Neural progenitor cell (in vitro differentiated cells): Measurements from ENCODE around the gene APOD. TPM values are rescaled to one million over a fixed set of nuclear protein-coding genes. Genes with fewer than 3 reads are reported as not detected.

Source experiments
- DNase-seq: peaks from one replicate; pipeline ENCODE4 v3.0.0-alpha.2; 2016; ENCODE audit warnings: low spot score
- H2AFZ ChIP-seq: fragments of 200-600 bp; sonication (generic); replicated peaks from 2 replicates; pipeline ENCODE4 v1.6.1; 2016; ENCODE audit warnings: antibody characterized with exemption
- H3F3A ChIP-seq: fragments of 200-600 bp; sonication (generic); 2 replicates; pipeline ENCODE4 v1.6.1; 2016; ENCODE audit warnings: antibody characterized with exemption, low read depth
- H3K27ac ChIP-seq: fragments of 200-600 bp; sonication (generic); 2 replicates; pipeline ENCODE4 v1.5.1; 2016; ENCODE audit warnings: mild to moderate bottlenecking
- H3K27me3 ChIP-seq: fragments of 200-600 bp; sonication (generic); 2 replicates; pipeline ENCODE4 v1.6.1; 2016; ENCODE audit warnings: mild to moderate bottlenecking, moderate library complexity
- H3K36me3 ChIP-seq: fragments of 200-600 bp; sonication (generic); 2 replicates; pipeline ENCODE4 v1.5.1; 2016
- H3K4me1 ChIP-seq: fragments of 200-600 bp; sonication (generic); 2 replicates; pipeline ENCODE4 v1.6.1; 2016; ENCODE audit warnings: mixed run types
- H3K4me2 ChIP-seq: fragments of 200-600 bp; sonication (generic); 2 replicates; pipeline ENCODE4 v1.6.1; 2016
- H3K4me3 ChIP-seq: fragments of 200-600 bp; sonication (generic); 2 replicates; pipeline ENCODE4 v1.5.1; 2016
- H3K79me2 ChIP-seq: fragments of 200-600 bp; sonication (generic); 2 replicates; pipeline ENCODE4 v1.6.1; 2016; ENCODE audit warnings: low read depth
- H3K9ac ChIP-seq: fragments of 200-600 bp; sonication (generic); 2 replicates; pipeline ENCODE4 v1.6.1; 2016
- H3K9me3 ChIP-seq: fragments of 200-600 bp; sonication (generic); 2 replicates; pipeline ENCODE4 v1.5.1; 2016; ENCODE audit warnings: low read depth
- H4K20me1 ChIP-seq: fragments of 200-600 bp; sonication (generic); 2 replicates; pipeline ENCODE4 v1.6.1; 2016; ENCODE audit warnings: low read depth
- H3K27ac Mint-ChIP-seq: 3 replicates; pipeline ENCODE4 v1.8.0; 2021; ENCODE audit warnings: mixed read lengths
- H3K27me3 Mint-ChIP-seq: 2 replicates; pipeline ENCODE4 v1.8.0; 2022; ENCODE audit warnings: low read depth, mild to moderate bottlenecking, inconsistent platforms, moderate library complexity, mixed read lengths; ENCODE audit not compliant: insufficient read depth
- H3K36me3 Mint-ChIP-seq: 3 replicates; pipeline ENCODE4 v1.8.0; 2021; ENCODE audit warnings: mixed read lengths
- H3K4me1 Mint-ChIP-seq: 3 replicates; pipeline ENCODE4 v1.8.0; 2021; ENCODE audit warnings: mixed read lengths
- H3K4me3 Mint-ChIP-seq: 3 replicates; pipeline ENCODE4 v1.8.0; 2021; ENCODE audit warnings: mild to moderate bottlenecking, moderate library complexity, mixed read lengths
- H3K9me3 Mint-ChIP-seq: 3 replicates; pipeline ENCODE4 v1.8.0; 2020; ENCODE audit warnings: mixed read lengths
- EZH2 ChIP-seq: fragments of 200-600 bp; sonication (generic); IDR thresholded peaks from 2 replicates; pipeline ENCODE4 v1.6.1; 2017; ENCODE audit warnings: antibody characterized with exemption, mild to moderate bottlenecking, moderate library complexity
- EZH2phosphoT487 ChIP-seq: fragments of 200-600 bp; sonication (generic); IDR thresholded peaks from 2 replicates; pipeline ENCODE4 v1.6.1; 2017; ENCODE audit warnings: antibody characterized with exemption
- total RNA-seq: library from RNA; depleted of rRNA; stranded (reverse); fragments of >200 nt; gene quantifications from 2 replicates; pipeline ENCODE4 v1.2.3, GENCODE V29; 2015; ENCODE audit warnings: low replicate concordance
- TF ChIP-seq, protein P1 (sequence below): fragments of 200-600 bp; sonication (generic); IDR thresholded peaks from 2 replicates; pipeline ENCODE4 v1.5.1; 2017; ENCODE audit warnings: antibody characterized with exemption, mild to moderate bottlenecking

APOD gene
- total RNA-seq, 1 donor from 2014 or later, result not detected

DNA sequence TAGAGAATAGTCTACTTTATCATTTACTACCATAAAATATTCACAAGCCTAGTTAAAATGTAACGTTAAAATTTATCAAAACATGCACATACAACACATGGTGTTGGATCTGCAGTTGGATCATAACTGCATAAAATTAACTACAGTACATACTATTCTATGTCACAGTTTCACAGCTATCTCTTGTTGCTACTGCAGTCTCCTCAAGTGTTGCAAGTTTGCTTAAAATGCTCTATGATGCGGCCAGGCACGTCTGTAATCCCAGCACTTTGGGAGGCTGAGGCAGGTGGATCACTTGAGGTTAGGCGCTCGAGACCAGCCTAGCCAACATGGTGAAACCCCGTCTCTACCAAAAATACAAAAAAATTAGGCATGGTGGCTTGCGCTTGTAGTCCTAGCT, 50.9 kb downstream of the APOD start:
- peaks cover 13% of the 10 kb centered on the region for H3K36me3 Mint-ChIP-seq

DNA sequence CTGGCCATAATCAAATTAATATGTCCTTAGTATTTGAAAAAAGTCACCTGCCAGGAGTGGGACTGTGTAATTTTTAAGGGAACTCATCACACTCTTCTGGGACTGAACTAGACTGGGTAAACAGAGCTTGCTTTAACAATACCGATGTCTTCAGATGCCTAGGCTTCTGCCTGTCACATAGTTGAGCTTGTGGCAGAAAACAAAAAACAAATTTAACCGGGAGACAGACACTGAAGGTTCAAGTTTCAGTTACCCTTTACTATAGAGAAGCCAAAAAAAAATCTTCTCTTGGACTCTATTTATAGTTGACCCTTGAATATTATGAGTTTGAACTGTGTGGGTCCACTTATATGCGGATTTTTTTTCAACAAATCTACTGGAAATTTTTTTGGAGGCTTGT, 51.4 kb downstream of the APOD start:
- Mint-ChIP-seq H3K36me3 (peaks cover 13% of the 10 kb centered on the region), H3K4me3 (no peak overlapping the region), H3K27me3 (no peaks in the 10 kb centered on the region), H3K4me1 (no peaks in the 10 kb centered on the region), H3K27ac (no peak overlapping the region), H3K9me3 (peaks cover 2% of the 10 kb centered on the region)
- no peak overlapping the region for H2AFZ ChIP-seq
- no peak overlapping the region for H3K9ac ChIP-seq
- DNase-seq, result no peak
- H3K4me1 ChIP-seq, result no peaks in the 10 kb centered on the region
- H3K36me3 ChIP-seq, result no peaks in the 10 kb centered on the region
- H3F3A ChIP-seq, result no peaks in the 10 kb centered on the region
- peaks cover 64% of the 10 kb centered on the region for H3K79me2 ChIP-seq
- H3K4me2 ChIP-seq, result no peak overlapping the region
- no peaks in the 10 kb centered on the region for H3K27me3 ChIP-seq
- TF ChIP-seq EZH2phosphoT487 (no peak), EZH2 (no peak)
- TF ChIP-seq, protein P1, sequence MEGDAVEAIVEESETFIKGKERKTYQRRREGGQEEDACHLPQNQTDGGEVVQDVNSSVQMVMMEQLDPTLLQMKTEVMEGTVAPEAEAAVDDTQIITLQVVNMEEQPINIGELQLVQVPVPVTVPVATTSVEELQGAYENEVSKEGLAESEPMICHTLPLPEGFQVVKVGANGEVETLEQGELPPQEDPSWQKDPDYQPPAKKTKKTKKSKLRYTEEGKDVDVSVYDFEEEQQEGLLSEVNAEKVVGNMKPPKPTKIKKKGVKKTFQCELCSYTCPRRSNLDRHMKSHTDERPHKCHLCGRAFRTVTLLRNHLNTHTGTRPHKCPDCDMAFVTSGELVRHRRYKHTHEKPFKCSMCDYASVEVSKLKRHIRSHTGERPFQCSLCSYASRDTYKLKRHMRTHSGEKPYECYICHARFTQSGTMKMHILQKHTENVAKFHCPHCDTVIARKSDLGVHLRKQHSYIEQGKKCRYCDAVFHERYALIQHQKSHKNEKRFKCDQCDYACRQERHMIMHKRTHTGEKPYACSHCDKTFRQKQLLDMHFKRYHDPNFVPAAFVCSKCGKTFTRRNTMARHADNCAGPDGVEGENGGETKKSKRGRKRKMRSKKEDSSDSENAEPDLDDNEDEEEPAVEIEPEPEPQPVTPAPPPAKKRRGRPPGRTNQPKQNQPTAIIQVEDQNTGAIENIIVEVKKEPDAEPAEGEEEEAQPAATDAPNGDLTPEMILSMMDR, result no peak
- no peak overlapping the region for H3K27ac ChIP-seq
- no peak overlapping the region for H3K4me3 ChIP-seq
- H3K9me3 ChIP-seq, result no peaks in the 10 kb centered on the region
- H4K20me1 ChIP-seq, result no peaks in the 10 kb centered on the region

More for the DNA sequence above, 50.9 kb downstream of the APOD start:
- Histone ChIP-seq H3K4me3 (no peak overlapping the region), H3K79me2 (peaks cover 69% of the 10 kb centered on the region), H4K20me1 (peaks cover 1% of the 10 kb centered on the region), H3K27me3 (no peaks in the 10 kb centered on the region), H2AFZ (no peak overlapping the region), H3K4me1 (no peaks in the 10 kb centered on the region), H3K27ac (no peak overlapping the region), H3K9me3 (no peaks in the 10 kb centered on the region), H3F3A (no peaks in the 10 kb centered on the region), H3K36me3 (no peaks in the 10 kb centered on the region), H3K4me2 (no peak overlapping the region), H3K9ac (no peak overlapping the region)
- DNase-seq, result no peak
- Mint-ChIP-seq H3K9me3 (peaks cover 2% of the 10 kb centered on the region), H3K27ac (no peak overlapping the region), H3K4me3 (no peak overlapping the region), H3K27me3 (no peaks in the 10 kb centered on the region), H3K4me1 (no peaks in the 10 kb centered on the region)
- no peak for TF ChIP-seq EZH2

DNA sequence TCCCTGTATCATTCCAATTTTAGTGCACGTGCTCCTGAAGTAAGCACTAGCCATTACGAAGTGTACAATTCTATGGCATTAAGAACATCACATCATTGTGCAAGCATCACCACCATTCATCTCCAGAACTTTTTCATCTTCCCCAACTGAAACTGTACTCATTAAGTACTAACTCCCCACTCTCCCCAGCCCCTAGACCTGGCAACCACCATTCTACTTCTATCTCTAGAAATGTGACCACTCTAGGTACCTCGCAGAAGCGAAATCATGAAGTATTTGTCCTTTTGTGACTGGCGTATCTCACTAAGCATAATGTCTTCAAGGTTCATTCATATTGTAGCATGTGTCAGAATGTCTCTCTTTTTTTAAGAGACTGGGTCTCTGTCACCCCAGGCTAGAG, 52.1 kb downstream of the APOD start:
- no peak overlapping the region for H3K4me2 ChIP-seq
- H3K9ac ChIP-seq, result no peak overlapping the region
- no peak overlapping the region for H3K4me3 ChIP-seq
- no peaks in the 10 kb centered on the region for H3K4me1 ChIP-seq
- Mint-ChIP-seq H3K27me3 (no peaks in the 10 kb centered on the region), H3K4me1 (no peaks in the 10 kb centered on the region), H3K27ac (no peak overlapping the region), H3K36me3 (peaks cover 13% of the 10 kb centered on the region), H3K4me3 (no peak overlapping the region), H3K9me3 (peaks cover 2% of the 10 kb centered on the region)
- H3K9me3 ChIP-seq, result no peaks in the 10 kb centered on the region
- DNase-seq, result no peak
- no peaks in the 10 kb centered on the region for H3K27me3 ChIP-seq
- H3K79me2 ChIP-seq, result peaks cover 57% of the 10 kb centered on the region
- H2AFZ ChIP-seq, result no peak overlapping the region
- H4K20me1 ChIP-seq, result no peaks in the 10 kb centered on the region
- no peaks in the 10 kb centered on the region for H3K36me3 ChIP-seq
- H3F3A ChIP-seq, result no peaks in the 10 kb centered on the region
- TF ChIP-seq, protein P1, result no peak
- TF ChIP-seq EZH2 (no peak), EZH2phosphoT487 (no peak)
- H3K27ac ChIP-seq, result no peak overlapping the region

DNA sequence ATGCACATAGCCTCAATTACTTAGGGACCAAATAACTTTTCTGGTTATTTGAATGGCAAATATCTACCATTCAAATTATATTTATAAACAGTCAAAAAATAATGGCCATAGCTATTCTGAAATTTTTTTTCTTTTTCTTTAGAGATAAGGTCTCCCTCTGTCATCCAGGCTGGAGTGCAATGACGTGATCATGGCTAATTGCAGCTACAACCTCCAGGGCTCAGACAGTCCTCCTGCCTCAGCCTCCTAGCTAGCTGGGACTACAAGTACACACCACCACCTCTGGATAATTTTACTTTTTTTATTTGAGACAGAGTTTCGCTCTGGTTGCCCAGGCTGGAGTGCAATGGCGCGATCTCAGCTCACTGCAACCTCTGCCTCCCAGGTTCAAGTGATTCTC, 57.2 kb downstream of the APOD start:
- no peaks in the 10 kb centered on the region for H3K9me3 Mint-ChIP-seq
- H3K4me1 ChIP-seq, result no peaks in the 10 kb centered on the region
- peaks cover 19% of the 10 kb centered on the region for H3K79me2 ChIP-seq
- no peak for DNase-seq
- no peaks in the 10 kb centered on the region for H3K9me3 ChIP-seq
- H3K36me3 Mint-ChIP-seq, result peaks cover 5% of the 10 kb centered on the region
- no peaks in the 10 kb centered on the region for H3K27me3 Mint-ChIP-seq
- H3K4me3 ChIP-seq, result no peak overlapping the region
- no peak overlapping the region for H3K4me3 Mint-ChIP-seq
- H3K4me2 ChIP-seq, result no peak overlapping the region
- no peak overlapping the region for H3K27ac ChIP-seq
- no peak overlapping the region for H3K9ac ChIP-seq
- no peak overlapping the region for H2AFZ ChIP-seq
- peaks cover 7% of the 10 kb centered on the region for H3F3A ChIP-seq
- no peak overlapping the region for H3K27ac Mint-ChIP-seq
- H3K36me3 ChIP-seq, result no peaks in the 10 kb centered on the region
- no peaks in the 10 kb centered on the region for H3K4me1 Mint-ChIP-seq
- TF ChIP-seq EZH2phosphoT487 (no peak), EZH2 (no peak)
- TF ChIP-seq, protein P1, result no peak
- H3K27me3 ChIP-seq, result no peaks in the 10 kb centered on the region
- peaks cover 5% of the 10 kb centered on the region for H4K20me1 ChIP-seq
